UCSD-AML1 (cell line): ENCODE results near the gene SLC2A2.

ENCODE experiments used
- DNase-seq: peaks from one replicate; lab custom pipeline; 2025; ENCODE audit not compliant: unreplicated experiment; lab: John Stamatoyannopoulos, UW

SLC2A2 gene

DNA sequence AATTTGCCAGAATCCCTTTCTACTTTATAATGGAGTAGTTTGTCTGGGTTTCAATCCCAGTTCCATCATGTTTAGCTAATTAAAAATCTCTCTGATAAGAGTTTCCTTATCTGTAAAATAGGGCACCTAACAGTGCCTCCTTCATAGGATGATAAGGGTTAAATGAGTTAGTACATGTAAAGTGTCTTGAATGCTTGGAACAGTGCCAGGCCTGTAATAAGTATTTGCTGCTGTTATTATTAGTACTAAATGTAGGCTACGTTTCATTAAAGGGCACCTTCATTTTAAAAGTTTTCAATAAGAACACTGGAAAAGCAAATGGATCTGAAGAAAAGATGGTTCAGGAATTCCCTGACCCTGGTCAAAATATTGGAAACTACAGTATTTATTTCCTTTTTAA is 11.8 kb upstream of the SLC2A2 start:
- DNase-seq, result no peak

- no peak for DNase-seq
Measured at GRCh38 chr3:171028779-171029232, 2.3 kb upstream of the SLC2A2 start.

DNA sequence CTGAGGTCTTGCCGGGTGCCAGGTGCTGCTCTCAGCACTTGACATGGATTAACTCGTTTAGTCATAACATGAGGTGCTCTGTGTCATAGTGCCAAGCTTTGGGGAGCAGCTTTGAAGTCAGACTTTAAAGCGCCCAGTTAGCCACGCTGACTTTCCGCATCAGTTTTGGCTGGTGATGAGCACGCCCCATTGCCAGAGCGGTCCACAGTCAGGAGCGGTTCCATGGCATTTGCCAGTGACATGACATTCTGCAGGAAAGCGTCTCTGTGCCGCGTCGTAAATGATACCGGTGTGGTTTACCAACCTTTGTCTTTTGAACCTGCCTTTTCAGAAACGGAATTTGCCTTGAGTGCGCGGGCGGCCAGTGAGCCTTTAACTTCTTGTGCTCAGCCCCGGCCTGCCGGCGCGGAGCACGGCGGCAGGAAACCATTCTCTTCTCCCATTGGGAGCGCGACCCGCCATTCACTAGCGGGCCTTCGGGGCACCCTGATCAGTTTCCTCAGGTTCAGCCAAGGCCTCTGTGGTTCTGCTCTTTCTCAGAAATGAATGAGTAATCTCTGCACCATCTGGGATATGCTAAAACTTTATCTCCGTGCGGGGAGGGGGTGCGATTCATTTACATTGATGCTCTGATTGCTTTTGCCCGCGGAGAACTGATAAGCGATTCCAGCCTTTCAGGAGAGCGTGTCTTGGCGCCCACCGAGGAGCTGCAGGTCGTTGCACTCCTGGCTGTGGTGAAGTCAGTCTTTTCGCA is 1.7 kb upstream of the SLC2A2 start:
- no peak for DNase-seq

- DNase-seq, result no peak
Measured at GRCh38 chr3:171023566-171023965, 3.0 kb downstream of the SLC2A2 start.

DNA sequence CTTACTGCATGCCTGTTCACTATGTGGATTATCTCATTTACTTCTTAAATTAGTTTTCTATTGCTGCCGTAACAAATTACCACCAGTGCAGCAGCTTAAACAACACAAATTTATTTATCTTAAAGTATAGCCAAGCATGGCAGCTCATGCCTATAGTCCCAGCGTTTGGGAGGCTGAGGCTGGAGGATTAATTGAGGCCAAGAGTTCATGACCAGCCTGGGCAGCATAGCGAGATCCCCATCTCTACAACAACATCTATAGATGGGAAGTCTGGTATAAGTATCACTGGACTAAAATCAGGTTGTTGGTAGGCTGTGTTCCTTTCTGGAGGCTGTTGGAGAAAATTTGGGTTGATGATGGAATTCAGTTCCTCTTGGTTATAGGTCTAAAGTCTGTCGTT is 5.1 kb downstream of the SLC2A2 start:
- no peak for DNase-seq

DNA sequence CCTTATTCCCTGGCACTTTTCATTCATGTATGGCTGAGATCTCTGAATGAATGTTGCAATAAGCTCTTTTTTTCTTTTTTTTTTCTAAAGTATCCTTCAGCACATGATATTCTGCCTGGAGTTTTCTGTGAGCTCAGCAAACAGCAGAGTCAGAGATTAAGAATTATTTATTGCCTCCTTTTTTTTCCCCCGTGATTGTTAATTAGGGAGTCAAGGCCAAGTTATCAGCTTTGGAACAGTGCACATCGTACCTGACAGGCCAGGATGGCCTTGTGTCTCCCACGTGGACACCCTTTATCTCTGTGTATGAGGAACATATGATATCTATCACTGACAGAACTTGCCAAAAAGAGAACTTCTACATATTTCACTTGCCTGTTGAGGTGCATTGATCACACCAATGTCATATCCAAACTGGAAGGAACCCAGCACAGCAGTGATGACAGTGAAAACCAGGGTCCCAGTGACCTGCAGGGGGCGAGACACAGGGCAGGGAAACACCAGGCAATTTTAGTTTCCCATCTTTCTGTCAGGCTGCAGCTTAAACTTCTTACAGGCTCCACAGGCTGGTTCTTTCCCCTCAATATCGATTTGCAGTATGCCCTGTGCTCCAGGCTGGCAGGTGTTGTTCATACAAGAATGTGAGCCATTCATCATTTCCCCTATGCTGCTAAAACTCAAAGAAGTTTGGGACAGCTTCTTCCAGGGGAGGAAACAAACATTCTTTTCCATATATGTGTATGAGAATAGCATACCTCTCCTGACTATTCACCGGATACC is 8.2 kb downstream of the SLC2A2 start:
- DNase-seq, result no peak

DNA sequence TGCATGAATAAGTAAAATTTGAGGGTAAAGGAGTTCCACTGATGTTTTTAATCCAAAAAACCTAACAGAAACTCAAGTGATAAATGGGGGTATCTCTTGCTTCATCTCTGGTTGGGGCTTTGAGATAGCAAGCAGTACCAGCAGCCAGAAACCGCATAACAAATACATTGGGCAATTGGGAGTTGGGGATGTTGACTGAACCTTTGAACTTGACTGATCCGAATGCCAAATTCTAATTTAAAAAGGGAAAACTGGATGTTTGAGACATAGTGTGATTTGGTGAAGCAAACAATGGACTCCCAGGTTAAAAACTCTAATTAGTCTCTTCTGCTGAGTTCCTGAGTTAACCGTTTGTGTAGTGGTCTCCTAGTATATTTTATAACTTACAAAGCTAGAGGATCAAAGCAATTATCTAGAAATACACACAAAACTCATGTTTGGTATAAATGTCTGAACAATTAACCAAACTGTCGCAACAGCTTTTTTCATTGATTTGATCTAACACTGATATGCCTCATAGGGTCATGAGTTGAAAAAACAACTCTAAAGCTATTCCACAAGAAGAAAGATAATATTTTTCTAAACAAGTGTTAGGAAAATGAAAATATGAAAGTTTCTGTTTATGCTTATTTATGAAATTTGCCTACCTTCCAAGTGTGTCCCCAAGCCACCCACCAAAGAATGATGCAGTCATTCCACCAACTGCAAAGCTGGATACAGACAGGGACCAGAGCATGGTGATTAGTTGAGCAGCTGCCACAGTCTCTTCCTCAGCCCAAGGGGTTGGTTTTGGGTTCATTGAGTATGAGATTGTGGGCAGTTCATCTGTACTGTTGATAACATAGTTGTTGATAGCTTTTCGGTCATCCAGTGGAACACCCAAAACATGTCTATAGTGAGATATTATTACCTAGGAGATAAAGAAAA is 12.4 kb downstream of the SLC2A2 start:
- DNase-seq, result no peak

DNA sequence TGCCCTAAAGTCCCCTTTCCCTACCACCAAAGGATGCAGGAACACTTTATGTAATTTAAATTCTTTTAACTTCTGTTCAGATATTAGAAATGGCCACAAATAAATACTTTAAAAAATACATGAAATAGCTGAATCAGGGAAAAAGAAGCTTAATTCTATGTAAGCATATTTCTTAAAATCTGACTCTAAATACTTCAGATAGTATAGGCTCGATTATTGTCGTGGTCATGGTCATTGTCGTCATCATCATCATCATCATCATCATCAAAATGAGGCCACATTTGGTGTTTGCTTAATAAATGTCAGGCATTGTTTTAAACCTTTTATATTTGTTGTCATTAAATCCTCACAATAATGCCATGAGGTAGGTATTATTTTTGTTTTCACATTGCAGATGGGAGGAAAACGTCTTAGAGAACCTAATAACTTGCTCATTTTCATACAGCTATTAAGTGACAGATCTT is 14.6 kb downstream of the SLC2A2 start:
- DNase-seq, result no peak

- DNase-seq, result no peak
Measured at GRCh38 chr3:171011109-171011872, 15.2 kb downstream of the SLC2A2 start.

DNA sequence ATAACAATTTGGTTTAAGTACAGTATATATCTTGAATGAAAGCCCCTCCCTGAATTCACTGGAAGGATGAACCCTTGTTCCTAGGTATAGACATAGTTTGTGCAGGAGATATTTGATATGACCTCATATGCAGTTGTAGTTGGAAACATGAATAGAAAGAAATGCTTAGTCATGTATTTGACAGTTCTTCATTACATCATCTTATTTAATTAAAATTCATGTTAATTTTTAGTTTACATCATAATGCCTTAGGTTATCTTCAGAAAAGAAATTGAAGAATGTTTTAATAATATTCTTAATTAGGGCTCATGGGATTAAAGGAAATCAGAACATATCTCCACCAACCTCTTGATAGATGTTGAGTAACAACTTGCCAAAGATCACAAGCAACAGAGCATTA is 19.2 kb downstream of the SLC2A2 start:
- DNase-seq, result no peak

- no peak for DNase-seq
Measured at GRCh38 chr3:171005648-171006047, 20.9 kb downstream of the SLC2A2 start.

DNA sequence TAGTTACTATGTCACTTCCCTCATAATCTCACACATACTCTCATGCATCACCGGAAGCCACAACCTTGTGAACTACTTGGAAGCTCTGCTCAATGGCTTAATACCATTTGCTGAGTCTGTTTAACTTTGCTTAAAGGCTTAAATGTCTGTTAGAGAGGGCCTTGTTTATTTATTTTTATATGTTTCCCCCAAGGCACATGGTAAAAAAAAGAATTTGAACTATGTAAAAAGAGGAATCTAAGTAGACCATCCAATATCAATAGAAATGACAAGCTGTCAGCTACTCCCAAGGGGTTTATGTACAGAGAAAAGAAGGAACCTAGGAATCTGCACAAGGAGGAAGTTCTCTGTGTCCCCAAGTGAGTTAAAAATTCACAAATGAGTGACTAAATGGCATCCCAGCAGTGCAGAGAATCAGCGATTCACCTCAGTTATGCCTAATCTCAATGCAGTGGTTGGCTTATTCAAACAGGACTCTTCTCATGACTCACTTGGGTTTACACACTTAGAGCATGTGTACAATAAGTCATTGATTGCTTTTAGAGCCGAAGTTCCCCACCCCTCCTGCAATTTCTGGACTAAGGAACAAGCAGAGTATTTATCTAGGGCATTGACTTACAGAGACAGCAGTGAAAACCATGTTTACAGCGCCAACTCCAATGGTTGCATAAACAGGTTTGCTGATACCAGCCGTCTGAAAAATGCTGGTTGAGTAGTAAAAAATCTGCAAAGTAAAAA is 24.4 kb downstream of the SLC2A2 start:
- DNase-seq, result no peak

- DNase-seq, result no peak
Measured at GRCh38 chr3:171001250-171001893, 25.1 kb downstream of the SLC2A2 start.

- DNase-seq, result no peak
Measured at GRCh38 chr3:171000281-171000680, 26.2 kb downstream of the SLC2A2 start.

GRCh38 chr3:170999737-171000242 is 26.7 kb downstream of the SLC2A2 start:
- no peak for DNase-seq

GRCh38 chr3:170997961-170998913 is 28.3 kb downstream of the SLC2A2 start:
- no peak for DNase-seq

DNA sequence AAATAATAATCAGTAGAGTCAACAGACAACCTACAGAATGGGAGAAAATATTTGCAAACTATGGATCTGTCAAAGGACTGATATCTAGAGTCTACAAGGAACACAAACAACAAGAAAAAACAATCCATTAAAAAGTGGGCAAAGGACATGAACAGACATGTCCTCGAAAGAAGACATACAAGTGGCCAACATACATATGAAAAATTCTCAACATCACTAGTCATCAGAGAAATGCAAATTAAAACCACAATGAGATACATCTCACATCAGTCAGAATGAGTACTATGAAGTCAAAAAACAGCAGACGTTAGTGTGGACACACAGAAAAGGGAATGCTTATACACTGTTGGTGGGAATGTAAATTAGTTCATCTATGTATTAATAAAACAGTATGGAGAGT is 33.7 kb downstream of the SLC2A2 start:
- no peak for DNase-seq

DNA sequence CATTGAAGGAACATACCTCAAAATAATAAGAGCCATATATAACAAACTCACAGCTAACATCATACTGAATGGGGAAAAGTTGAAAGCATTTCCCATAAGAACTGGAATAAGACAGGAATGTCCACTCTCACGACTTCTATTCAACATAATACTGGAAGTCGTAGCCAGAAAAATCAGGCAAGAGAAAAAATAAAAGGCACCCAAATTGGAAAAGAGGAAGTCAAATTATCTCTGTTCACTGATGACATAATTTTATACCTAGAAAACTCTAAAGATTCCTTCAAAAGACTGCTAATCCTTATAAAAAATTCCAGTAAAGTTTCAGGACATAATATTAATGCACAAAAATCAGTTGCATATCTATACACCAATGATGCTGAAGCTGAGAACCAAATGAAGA is 34.9 kb downstream of the SLC2A2 start:
- no peak for DNase-seq
